NCI-H524 treated with DMSO at 0.1 percent for 48 hours (cell line): Measurements from ENCODE around the gene ARRB2.
"Not testable (repeated sequence)": the region's sequence is repeated elsewhere in the genome, so short reads cannot be mapped to it uniquely, and the experiment has no call there.

ENCODE experiments used
- DNase-seq: peaks from one replicate; lab custom pipeline; 2025; lab: John Stamatoyannopoulos, UW

The ARRB2 gene

GRCh38 chr17:4709794-4710692 is at the start of gene ARRB2:
Gene ARRB2, plus strand, starts transcription at chr17:4710632. Its CDS starts 90 bp downstream, at chr17:4710722.
- DNase-seq = peak; percentile 98

GRCh38 chr17:4663711-4664110 is 46.7 kb upstream of the ARRB2 start:
- DNase-seq = no peak

- no peak for DNase-seq
Observed at GRCh38 chr17:4664230-4664629, 46.2 kb upstream of the ARRB2 start.

GRCh38 chr17:4665027-4665426 is 45.4 kb upstream of the ARRB2 start:
- no peak for DNase-seq

- DNase-seq = no peak
Observed at GRCh38 chr17:4666296-4666695, 44.1 kb upstream of the ARRB2 start.

GRCh38 chr17:4667166-4667565 is 43.3 kb upstream of the ARRB2 start:
- no peak for DNase-seq

GRCh38 chr17:4672055-4672630 is 38.3 kb upstream of the ARRB2 start:
- DNase-seq = no peak

- DNase-seq = no peak
Observed at GRCh38 chr17:4672751-4673150, 37.7 kb upstream of the ARRB2 start.

- DNase-seq = no peak
Observed at GRCh38 chr17:4673169-4673568, 37.3 kb upstream of the ARRB2 start.

GRCh38 chr17:4673986-4674684 is 36.3 kb upstream of the ARRB2 start:
- no peak for DNase-seq

GRCh38 chr17:4674685-4674998 is 35.8 kb upstream of the ARRB2 start:
- DNase-seq = no peak

- DNase-seq = no peak
Observed at GRCh38 chr17:4675791-4676190, 34.6 kb upstream of the ARRB2 start.

- no peak for DNase-seq
Observed at GRCh38 chr17:4676791-4677190, 33.6 kb upstream of the ARRB2 start.

- no peak for DNase-seq
Observed at GRCh38 chr17:4678448-4679026, 31.9 kb upstream of the ARRB2 start.

GRCh38 chr17:4679658-4680057 is 30.8 kb upstream of the ARRB2 start:
- no peak for DNase-seq

- DNase-seq = not testable (repeated sequence)
Observed at GRCh38 chr17:4683739-4684138, 26.7 kb upstream of the ARRB2 start.

GRCh38 chr17:4689872-4690271 is 20.6 kb upstream of the ARRB2 start:
- not testable (repeated sequence) for DNase-seq

- DNase-seq = no peak
Observed at GRCh38 chr17:4690745-4691144, 19.7 kb upstream of the ARRB2 start.

- no peak for DNase-seq
Observed at GRCh38 chr17:4691686-4692085, 18.7 kb upstream of the ARRB2 start.

- no peak for DNase-seq
Observed at GRCh38 chr17:4693416-4693815, 17.0 kb upstream of the ARRB2 start.

GRCh38 chr17:4696437-4696805 is 14.0 kb upstream of the ARRB2 start:
- no peak for DNase-seq

- not testable (repeated sequence) for DNase-seq
Observed at GRCh38 chr17:4699401-4700056, 10.9 kb upstream of the ARRB2 start.
